ENCODE measurements around the gene DDOST.

Gene DDOST

GRCh38 chr1:20684651-20685050 lies 23.5 kb upstream of the DDOST start:
- H3K4me3 ChIP-seq (replicated peaks in 1 of 2; ENCODE audit: low read depth in 2 of 2, low read length in 2 of 2): no peak overlapping the region
- TF ChIP-seq, protein P1, sequence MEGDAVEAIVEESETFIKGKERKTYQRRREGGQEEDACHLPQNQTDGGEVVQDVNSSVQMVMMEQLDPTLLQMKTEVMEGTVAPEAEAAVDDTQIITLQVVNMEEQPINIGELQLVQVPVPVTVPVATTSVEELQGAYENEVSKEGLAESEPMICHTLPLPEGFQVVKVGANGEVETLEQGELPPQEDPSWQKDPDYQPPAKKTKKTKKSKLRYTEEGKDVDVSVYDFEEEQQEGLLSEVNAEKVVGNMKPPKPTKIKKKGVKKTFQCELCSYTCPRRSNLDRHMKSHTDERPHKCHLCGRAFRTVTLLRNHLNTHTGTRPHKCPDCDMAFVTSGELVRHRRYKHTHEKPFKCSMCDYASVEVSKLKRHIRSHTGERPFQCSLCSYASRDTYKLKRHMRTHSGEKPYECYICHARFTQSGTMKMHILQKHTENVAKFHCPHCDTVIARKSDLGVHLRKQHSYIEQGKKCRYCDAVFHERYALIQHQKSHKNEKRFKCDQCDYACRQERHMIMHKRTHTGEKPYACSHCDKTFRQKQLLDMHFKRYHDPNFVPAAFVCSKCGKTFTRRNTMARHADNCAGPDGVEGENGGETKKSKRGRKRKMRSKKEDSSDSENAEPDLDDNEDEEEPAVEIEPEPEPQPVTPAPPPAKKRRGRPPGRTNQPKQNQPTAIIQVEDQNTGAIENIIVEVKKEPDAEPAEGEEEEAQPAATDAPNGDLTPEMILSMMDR (IDR thresholded peaks at IDR 0.05; ENCODE audit: low read depth, low read length): no peak
- no peak for DNase-seq (ENCODE audit: low read depth in 2 of 2)

DNA sequence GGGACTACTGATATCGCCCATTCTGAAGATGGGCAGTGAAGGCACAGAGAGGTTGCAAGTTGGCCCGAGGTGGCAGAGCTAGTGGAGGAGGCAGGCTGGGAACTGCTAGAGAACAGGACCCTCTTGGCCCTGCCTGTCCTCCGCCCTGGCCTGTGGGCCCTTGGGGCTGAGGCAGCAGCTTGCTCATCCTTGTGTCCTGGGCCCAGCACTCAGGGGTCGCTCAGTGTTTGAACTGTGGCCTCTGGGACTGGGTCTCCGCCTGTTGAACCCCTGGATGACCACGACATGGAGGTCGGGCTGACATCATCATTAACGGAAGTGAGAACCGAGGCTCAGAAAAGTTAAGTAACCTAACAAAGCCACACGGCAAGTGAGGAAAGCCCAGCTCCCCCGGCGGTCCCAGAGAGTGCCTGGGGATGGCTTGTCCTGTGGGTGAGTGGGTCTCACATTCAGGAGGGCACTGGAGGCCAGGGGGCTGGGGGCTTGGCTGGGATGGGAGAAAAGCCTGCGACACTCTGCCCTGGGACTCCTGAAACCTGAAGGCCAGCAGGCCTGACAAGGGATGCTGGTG lies 23.0 kb upstream of the DDOST start:
- no peak overlapping the region for H3K4me3 ChIP-seq (replicated peaks in 1 of 2; ENCODE audit: low read depth in 2 of 2, low read length in 2 of 2)
- no peak for DNase-seq (ENCODE audit: low read depth in 2 of 2)
- TF ChIP-seq, protein P1 (IDR thresholded peaks at IDR 0.05; ENCODE audit: low read depth, low read length): no peak

- TF ChIP-seq, protein P1 (IDR thresholded peaks at IDR 0.05; ENCODE audit: low read depth, low read length): no peak
- H3K4me3 ChIP-seq (replicated peaks in 1 of 2; ENCODE audit: low read depth in 2 of 2, low read length in 2 of 2): no peak overlapping the region
- no peak for DNase-seq (ENCODE audit: low read depth in 2 of 2)
Measured at GRCh38 chr1:20683614-20684013, 22.4 kb upstream of the DDOST start.

DNA sequence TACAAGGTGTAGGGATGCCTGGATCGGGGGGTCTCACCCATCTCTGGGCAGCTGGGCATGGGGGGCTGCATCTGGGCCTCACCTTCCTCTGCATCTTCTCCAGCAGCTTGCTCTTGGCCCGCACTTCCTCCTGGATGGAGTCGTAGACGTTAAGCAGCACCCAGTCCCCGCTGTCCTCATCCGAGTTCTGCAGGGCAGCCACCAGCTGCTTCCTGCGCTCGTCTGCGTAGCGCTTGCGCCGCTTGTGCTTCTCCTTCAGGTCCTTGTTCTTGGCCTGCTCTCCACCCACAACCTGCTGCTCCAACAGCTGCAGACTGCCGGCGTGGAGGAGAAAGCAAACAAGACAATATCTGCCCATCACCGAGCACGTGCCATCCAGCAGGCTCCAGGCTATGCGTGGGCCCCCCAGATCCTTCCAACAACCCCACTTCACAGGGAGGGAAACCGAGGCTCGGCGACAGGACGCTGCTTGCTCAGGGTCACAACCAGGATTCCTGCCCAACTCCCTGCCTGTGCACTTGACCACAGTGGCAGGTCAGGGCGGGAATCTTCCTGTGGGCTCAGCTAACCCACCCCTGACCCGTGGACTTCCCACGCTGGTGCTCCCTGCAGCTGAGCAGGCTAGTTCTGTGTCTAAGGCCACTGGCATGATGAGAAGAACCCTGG lies 21.5 kb upstream of the DDOST start:
- no peak for DNase-seq (ENCODE audit: low read depth in 2 of 2)
- TF ChIP-seq, protein P1 (IDR thresholded peaks at IDR 0.05; ENCODE audit: low read depth, low read length): no peak
- H3K4me3 ChIP-seq (replicated peaks in 1 of 2; ENCODE audit: low read depth in 2 of 2, low read length in 2 of 2): no peak overlapping the region

DNA sequence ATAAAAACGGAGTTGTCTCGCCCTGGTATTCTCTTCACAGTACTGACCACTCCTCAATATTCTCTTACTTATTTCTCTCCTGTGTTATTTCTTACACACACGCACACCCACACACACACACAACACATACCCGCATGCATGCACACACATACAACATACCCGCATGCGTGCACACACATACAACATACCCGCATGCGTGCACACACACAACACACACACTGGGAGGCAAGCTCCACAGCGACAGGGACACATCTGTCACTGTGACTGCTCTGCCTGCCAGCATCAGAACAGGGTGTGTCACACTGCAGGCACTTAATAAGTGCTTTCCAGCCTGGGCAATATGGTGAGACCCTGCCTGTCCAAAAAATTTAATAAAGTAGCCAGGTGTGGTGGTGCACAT lies 20.8 kb upstream of the DDOST start:
- TF ChIP-seq, protein P1 (IDR thresholded peaks at IDR 0.05; ENCODE audit: low read depth, low read length): no peak
- H3K4me3 ChIP-seq (replicated peaks in 1 of 2; ENCODE audit: low read depth in 2 of 2, low read length in 2 of 2): no peak overlapping the region
- DNase-seq (ENCODE audit: low read depth in 2 of 2): no peak

GRCh38 chr1:20680269-20680668 lies 19.1 kb upstream of the DDOST start:
- TF ChIP-seq, protein P1 (IDR thresholded peaks at IDR 0.05; ENCODE audit: low read depth, low read length): no peak
- DNase-seq (ENCODE audit: low read depth in 2 of 2): no peak
- no peak overlapping the region for H3K4me3 ChIP-seq (replicated peaks in 1 of 2; ENCODE audit: low read depth in 2 of 2, low read length in 2 of 2)

Measured in cardiac fibroblast (primary cell).